Retina (tissue), 1 donor: ENCODE data around the gene TCF12.
A peak's percentile ranks its signal among the peaks of the same experiment; 100 is the strongest.

Experiments used
- DNase-seq: peaks from one replicate; pipeline ENCODE4 v3.0.0-alpha.2; 2016

TCF12 gene

GRCh38 chr15:57184502-57184901 lies 266.1 kb downstream of the TCF12 start:
- no peak for DNase-seq

- no peak for DNase-seq
Measured at GRCh38 chr15:57185507-57186074, 267.1 kb downstream of the TCF12 start.

GRCh38 chr15:57189466-57189865 lies 271.0 kb downstream of the TCF12 start:
- DNase-seq = no peak

GRCh38 chr15:57190208-57190607 lies 271.8 kb downstream of the TCF12 start:
- DNase-seq = no peak

- no peak for DNase-seq
Measured at GRCh38 chr15:57193161-57193560, 274.7 kb downstream of the TCF12 start.

GRCh38 chr15:57195326-57195725 lies 276.9 kb downstream of the TCF12 start:
- DNase-seq = no peak

- DNase-seq = no peak
Measured at GRCh38 chr15:57196865-57197264, 278.4 kb downstream of the TCF12 start.

GRCh38 chr15:57198131-57198530 lies 279.7 kb downstream of the TCF12 start:
- DNase-seq = no peak

GRCh38 chr15:57198654-57199291 lies 280.3 kb downstream of the TCF12 start:
- DNase-seq = no peak

GRCh38 chr15:57201578-57201977 lies 283.1 kb downstream of the TCF12 start:
- DNase-seq = no peak

GRCh38 chr15:57203906-57204305 lies 285.5 kb downstream of the TCF12 start:
- DNase-seq = no peak

GRCh38 chr15:57205027-57205855 lies 286.8 kb downstream of the TCF12 start:
- no peak for DNase-seq

GRCh38 chr15:57205996-57206395 lies 287.6 kb downstream of the TCF12 start:
- no peak for DNase-seq

- DNase-seq = peak; percentile 87
Measured at GRCh38 chr15:57213862-57214261, 295.4 kb downstream of the TCF12 start.

- DNase-seq = no peak
Measured at GRCh38 chr15:57215326-57215725, 296.9 kb downstream of the TCF12 start.

- DNase-seq = no peak
Measured at GRCh38 chr15:57215881-57216280, 297.4 kb downstream of the TCF12 start.

GRCh38 chr15:57216288-57216687 lies 297.8 kb downstream of the TCF12 start:
- DNase-seq = no peak

- DNase-seq = peak; percentile 40
Measured at GRCh38 chr15:57217778-57218598, 299.5 kb downstream of the TCF12 start.

GRCh38 chr15:57218826-57219576 lies 300.6 kb downstream of the TCF12 start:
- DNase-seq = peak; percentile 37

- no peak for DNase-seq
Measured at GRCh38 chr15:57220205-57220604, 301.8 kb downstream of the TCF12 start.

- no peak for DNase-seq
Measured at GRCh38 chr15:57221134-57221533, 302.7 kb downstream of the TCF12 start.

GRCh38 chr15:57223345-57223744 lies 304.9 kb downstream of the TCF12 start:
- no peak for DNase-seq
